Loucy (cell line): Measurements from ENCODE around the gene SETD3.

Source experiments
- H2AFZ ChIP-seq: fragments of 200-600 bp; sonication (generic); 2 replicates; pipeline ENCODE4 v1.6.0; 2016; ENCODE audit warnings: antibody characterized with exemption, mild to moderate bottlenecking, low read length, moderate library complexity
- H3F3A ChIP-seq: fragments of 200-600 bp; 2 replicates; pipeline ENCODE4 v1.6.0; 2016; ENCODE audit warnings: antibody characterized with exemption, low read depth, mild to moderate bottlenecking
- H3K27me3 ChIP-seq: fragments of 200-600 bp; sonication (generic); 2 replicates; pipeline ENCODE4 v1.6.1; 2014; ENCODE audit warnings: low read length, mild to moderate bottlenecking; ENCODE audit not compliant: insufficient read depth, poor library complexity, severe bottlenecking
- H3K36me3 ChIP-seq: fragments of 200-600 bp; sonication (generic); 2 replicates; pipeline ENCODE4 v1.6.1; 2016; ENCODE audit warnings: low read length; ENCODE audit not compliant: insufficient read depth
- H3K4me1 ChIP-seq: fragments of 200-600 bp; sonication (generic); 2 replicates; pipeline ENCODE4 v1.5.1; 2014; ENCODE audit warnings: low read length, mild to moderate bottlenecking; ENCODE audit not compliant: insufficient read depth, poor library complexity, severe bottlenecking
- H3K4me2 ChIP-seq: fragments of 200-600 bp; sonication (generic); 2 replicates; pipeline ENCODE4 v1.6.0; 2014; ENCODE audit warnings: antibody characterized with exemption, low read length, low read depth, mild to moderate bottlenecking; ENCODE audit not compliant: poor library complexity, severe bottlenecking
- H3K4me3 ChIP-seq: fragments of 200-600 bp; sonication (generic); 2 replicates; pipeline ENCODE4 v1.5.1; 2014; ENCODE audit warnings: low read length, mild to moderate bottlenecking, mixed read lengths; ENCODE audit not compliant: poor library complexity, severe bottlenecking
- H3K79me2 ChIP-seq: fragments of 200-600 bp; sonication (generic); 2 replicates; pipeline ENCODE4 v1.6.1; 2014; ENCODE audit warnings: low read length; ENCODE audit not compliant: insufficient read depth
- H3K9ac ChIP-seq: fragments of 200-600 bp; sonication (generic); 2 replicates; pipeline ENCODE4 v1.6.0; 2014; ENCODE audit warnings: mild to moderate bottlenecking, low read depth, low read length, moderate library complexity; ENCODE audit not compliant: poor library complexity, severe bottlenecking
- H3K9me2 ChIP-seq: fragments of 200-600 bp; sonication (generic); replicated peaks from 2 replicates; pipeline ENCODE4 v1.6.1; 2016; ENCODE audit warnings: low read depth, low read length, mixed read lengths
- H3K9me3 ChIP-seq: fragments of 200-600 bp; sonication (generic); 2 replicates; pipeline ENCODE4 v1.6.1; 2014; ENCODE audit warnings: mild to moderate bottlenecking, antibody characterized with exemption, low read length, low read depth; ENCODE audit not compliant: insufficient read depth
- H4K20me1 ChIP-seq: fragments of 200-600 bp; sonication (generic); 2 replicates; pipeline ENCODE4 v1.6.0; 2014; ENCODE audit warnings: antibody characterized with exemption, low read length, mild to moderate bottlenecking; ENCODE audit not compliant: insufficient read depth, poor library complexity, severe bottlenecking
- EZH2phosphoT487 ChIP-seq: fragments of 200-600 bp; IDR thresholded peaks from 2 replicates; pipeline ENCODE4 v1.6.1; 2018; ENCODE audit warnings: antibody characterized with exemption, mild to moderate bottlenecking, moderate library complexity, borderline replicate concordance
- TF ChIP-seq, protein P1 (sequence below): fragments of 200-600 bp; sonication (generic); conservative IDR thresholded peaks from 2 replicates; pipeline ENCODE4 v1.5.1; 2014; ENCODE audit warnings: mild to moderate bottlenecking, antibody characterized with exemption, low read length

Gene SETD3

DNA sequence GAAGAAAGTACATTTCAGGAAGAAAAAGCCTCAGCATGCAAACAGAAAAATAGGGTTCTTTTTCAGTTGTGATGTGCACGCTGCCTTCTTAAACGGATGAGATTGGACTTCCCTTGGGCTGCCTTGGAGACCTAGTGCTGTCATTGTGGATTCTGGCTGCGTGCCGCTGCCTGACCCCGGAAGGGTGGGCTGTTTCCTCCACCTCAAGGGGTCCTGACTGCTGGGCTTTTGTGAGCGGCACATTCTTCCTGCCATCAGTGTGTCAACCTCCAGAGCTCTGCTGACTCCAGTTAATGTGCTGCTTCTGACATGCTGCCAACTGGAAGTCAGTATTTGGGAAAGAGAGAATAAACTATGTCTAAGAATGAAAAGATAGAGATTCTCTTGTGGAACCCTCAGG, 25.6 kb upstream of the SETD3 start:
- H3K4me2 ChIP-seq: no peak overlapping the region
- no peak overlapping the region for H2AFZ ChIP-seq
- H3K4me3 ChIP-seq: no peak overlapping the region
- H3K9ac ChIP-seq: no peak overlapping the region
- peaks cover 3% of the 10 kb centered on the region for H4K20me1 ChIP-seq
- H3K4me1 ChIP-seq: no peaks in the 10 kb centered on the region
- no peaks in the 10 kb centered on the region for H3K9me2 ChIP-seq
- H3F3A ChIP-seq: no peaks in the 10 kb centered on the region
- no peaks in the 10 kb centered on the region for H3K9me3 ChIP-seq
- peaks cover 93% of the 10 kb centered on the region; the same call in 1 of the 2 replicates for H3K36me3 ChIP-seq
- TF ChIP-seq EZH2phosphoT487: no peak
- TF ChIP-seq, protein P1, sequence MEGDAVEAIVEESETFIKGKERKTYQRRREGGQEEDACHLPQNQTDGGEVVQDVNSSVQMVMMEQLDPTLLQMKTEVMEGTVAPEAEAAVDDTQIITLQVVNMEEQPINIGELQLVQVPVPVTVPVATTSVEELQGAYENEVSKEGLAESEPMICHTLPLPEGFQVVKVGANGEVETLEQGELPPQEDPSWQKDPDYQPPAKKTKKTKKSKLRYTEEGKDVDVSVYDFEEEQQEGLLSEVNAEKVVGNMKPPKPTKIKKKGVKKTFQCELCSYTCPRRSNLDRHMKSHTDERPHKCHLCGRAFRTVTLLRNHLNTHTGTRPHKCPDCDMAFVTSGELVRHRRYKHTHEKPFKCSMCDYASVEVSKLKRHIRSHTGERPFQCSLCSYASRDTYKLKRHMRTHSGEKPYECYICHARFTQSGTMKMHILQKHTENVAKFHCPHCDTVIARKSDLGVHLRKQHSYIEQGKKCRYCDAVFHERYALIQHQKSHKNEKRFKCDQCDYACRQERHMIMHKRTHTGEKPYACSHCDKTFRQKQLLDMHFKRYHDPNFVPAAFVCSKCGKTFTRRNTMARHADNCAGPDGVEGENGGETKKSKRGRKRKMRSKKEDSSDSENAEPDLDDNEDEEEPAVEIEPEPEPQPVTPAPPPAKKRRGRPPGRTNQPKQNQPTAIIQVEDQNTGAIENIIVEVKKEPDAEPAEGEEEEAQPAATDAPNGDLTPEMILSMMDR: no peak
- no peaks in the 10 kb centered on the region for H3K79me2 ChIP-seq
- no peaks in the 10 kb centered on the region for H3K27me3 ChIP-seq

DNA sequence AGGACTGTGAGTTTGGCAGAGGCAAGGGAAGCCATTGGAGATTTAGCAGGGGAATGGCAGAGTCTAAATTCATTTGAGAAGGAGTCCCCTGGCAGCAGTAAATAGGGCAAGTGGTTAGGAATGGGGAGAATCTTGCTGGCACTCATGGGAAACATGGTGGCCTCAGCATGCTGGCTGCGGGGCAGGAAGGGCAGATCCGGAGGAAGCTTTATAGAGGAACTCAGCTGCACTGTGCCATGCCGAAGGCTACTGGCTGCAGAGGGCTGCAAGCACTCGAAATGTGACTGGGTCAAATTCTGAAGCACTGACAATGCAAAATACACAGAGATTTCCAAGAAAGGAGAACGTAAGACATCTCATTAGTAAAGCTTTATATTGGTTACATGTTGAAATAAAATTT, 24.4 kb upstream of the SETD3 start:
- Histone ChIP-seq H3K4me1 (no peaks in the 10 kb centered on the region), H3K9me3 (no peaks in the 10 kb centered on the region), H3K36me3 (peaks cover 97% of the 10 kb centered on the region; the same call in 1 of the 2 replicates), H3F3A (no peaks in the 10 kb centered on the region), H3K27me3 (no peaks in the 10 kb centered on the region), H3K9ac (no peak overlapping the region), H3K4me2 (no peak overlapping the region), H4K20me1 (peaks cover 3% of the 10 kb centered on the region), H2AFZ (no peak overlapping the region), H3K9me2 (no peaks in the 10 kb centered on the region), H3K79me2 (no peaks in the 10 kb centered on the region), H3K4me3 (no peak overlapping the region)
- no peak for TF ChIP-seq EZH2phosphoT487
- TF ChIP-seq, protein P1: no peak

DNA sequence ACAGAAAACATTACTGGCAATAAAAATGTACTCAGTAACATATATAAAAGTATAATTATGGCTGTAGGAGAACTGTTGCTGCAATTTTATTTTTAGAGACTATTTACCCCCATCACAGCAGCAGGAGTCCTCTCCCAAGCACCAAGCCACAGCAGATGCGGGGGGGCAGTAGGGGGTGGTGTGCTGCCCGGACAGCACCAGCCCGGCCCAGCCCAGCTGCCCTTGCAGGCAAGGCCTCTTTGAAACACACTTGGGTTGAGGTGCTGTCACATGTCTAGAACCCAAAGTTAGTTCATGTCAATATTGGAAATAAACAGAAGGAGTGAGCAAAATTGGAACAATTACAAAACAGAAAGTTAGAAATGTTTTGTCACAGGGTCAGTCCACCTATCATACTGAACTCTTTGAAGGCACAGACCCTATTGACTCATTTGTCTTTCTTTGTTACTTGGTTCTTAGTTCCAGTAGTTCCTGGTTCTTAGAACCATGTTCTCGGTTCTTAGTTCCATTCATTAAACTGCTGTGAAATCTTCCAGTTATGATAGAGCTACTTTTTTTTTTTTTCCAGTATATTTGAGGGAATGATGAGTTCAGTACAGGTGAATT, 23.3 kb upstream of the SETD3 start:
- no peaks in the 10 kb centered on the region for H3K4me1 ChIP-seq
- peaks cover 99% of the 10 kb centered on the region; the same call in 1 of the 2 replicates for H3K36me3 ChIP-seq
- H3K9me3 ChIP-seq: no peaks in the 10 kb centered on the region
- no peaks in the 10 kb centered on the region for H3F3A ChIP-seq
- no peak overlapping the region for H3K4me3 ChIP-seq
- H3K4me2 ChIP-seq: no peak overlapping the region
- TF ChIP-seq EZH2phosphoT487: no peak
- no peaks in the 10 kb centered on the region for H3K27me3 ChIP-seq
- H2AFZ ChIP-seq: no peak overlapping the region
- H3K9ac ChIP-seq: no peak overlapping the region
- H3K9me2 ChIP-seq: no peaks in the 10 kb centered on the region
- no peaks in the 10 kb centered on the region for H3K79me2 ChIP-seq
- H4K20me1 ChIP-seq: no peaks in the 10 kb centered on the region

DNA sequence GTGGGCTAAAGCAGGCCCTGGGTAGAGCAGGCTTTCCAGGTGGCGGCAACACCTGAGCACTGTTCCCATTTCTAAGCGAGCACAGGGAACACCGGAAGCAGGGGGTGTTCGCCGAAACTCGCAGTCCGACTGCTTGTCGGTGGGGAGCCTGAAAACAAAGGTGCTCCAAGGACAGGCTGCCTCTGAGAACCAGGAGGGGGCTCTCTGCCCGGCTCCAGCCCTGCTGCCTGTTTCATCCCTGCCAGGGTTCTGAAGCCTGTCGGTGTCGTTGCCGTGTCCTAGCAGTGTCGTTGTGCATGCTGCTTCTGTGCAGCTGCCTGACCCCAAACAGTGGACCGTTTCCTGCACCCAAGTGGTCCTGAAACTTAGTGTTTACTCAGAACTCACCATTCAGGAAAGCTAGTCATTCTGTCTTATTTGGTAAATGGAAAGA, 22.3 kb upstream of the SETD3 start:
- no peaks in the 10 kb centered on the region for H3F3A ChIP-seq
- no peaks in the 10 kb centered on the region for H3K4me1 ChIP-seq
- H3K9me2 ChIP-seq: no peaks in the 10 kb centered on the region
- TF ChIP-seq, protein P1: no peak
- no peak for TF ChIP-seq EZH2phosphoT487
- no peak overlapping the region for H3K9ac ChIP-seq
- H3K9me3 ChIP-seq: no peaks in the 10 kb centered on the region
- H3K36me3 ChIP-seq: peaks cover 98% of the 10 kb centered on the region; the same call in 1 of the 2 replicates
- no peaks in the 10 kb centered on the region for H3K27me3 ChIP-seq
- H3K79me2 ChIP-seq: no peaks in the 10 kb centered on the region
- no peak overlapping the region for H3K4me2 ChIP-seq
- H3K4me3 ChIP-seq: no peak overlapping the region
- no peak overlapping the region for H2AFZ ChIP-seq
- H4K20me1 ChIP-seq: no peaks in the 10 kb centered on the region
